ENCODE results near the gene PRPF19. TPM values are rescaled to one million over a fixed set of nuclear protein-coding genes. Genes with fewer than 3 reads are reported as not detected.

Gene PRPF19
- total RNA-seq, 1 experiment from 2014 or later: 160 TPM

DNA sequence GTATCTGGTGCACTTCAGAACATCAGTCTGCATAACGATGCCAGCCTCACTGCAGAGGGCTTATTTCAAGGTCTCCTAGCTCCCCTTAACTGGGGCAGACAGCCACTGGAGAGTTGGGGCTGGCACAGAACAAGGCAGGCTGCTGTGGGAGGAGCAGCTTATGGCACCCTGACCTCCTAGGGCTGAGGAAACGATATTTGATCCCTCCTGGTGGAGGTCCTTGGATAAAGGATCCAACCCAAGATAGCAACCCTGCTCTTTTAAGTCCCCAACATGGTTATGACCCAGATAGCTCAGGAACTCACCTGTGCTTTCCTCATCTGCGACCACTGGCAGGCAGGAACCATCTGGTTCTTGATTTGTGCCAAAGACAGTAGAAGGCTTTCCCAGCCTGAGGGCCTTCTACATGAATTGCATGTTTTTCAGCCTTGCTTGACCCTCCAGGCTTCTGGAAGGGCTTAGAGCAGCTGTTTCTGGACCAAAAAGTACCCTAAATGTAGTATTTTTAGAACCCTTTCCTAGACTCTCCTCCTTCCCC lies 10.4 kb upstream of the PRPF19 start:
- TF ChIP-seq EZH2 (IDR thresholded peaks at IDR 0.05; ENCODE audit: low read depth): no peak
- no peak for TF ChIP-seq CTCF (conservative IDR thresholded peaks at IDR 0.05)
- Histone ChIP-seq H3K4me2 (peak overlapping the region; percentile 92; the same call in 1 of the 2 replicates), H3F3A (ENCODE audit: insufficient read depth, low read depth) (peaks cover 14% of the 10 kb centered on the region), H3K79me2 (ENCODE audit: low read depth) (peaks cover 50% of the 10 kb centered on the region), H3K4me1 (replicated peaks; ENCODE audit: insufficient read depth) (peaks cover 36% of the 10 kb centered on the region), H3K4me3 (no peak overlapping the region), H3K9me2 (ENCODE audit: insufficient read depth) (no peaks in the 10 kb centered on the region), H2AFZ (no peak overlapping the region), H4K20me1 (ENCODE audit: insufficient read depth) (peaks cover 4% of the 10 kb centered on the region; the same call in 1 of the 2 replicates), H3K9me3 (ENCODE audit: insufficient read depth, low read depth) (no peaks in the 10 kb centered on the region), H3K27me3 (ENCODE audit: insufficient read depth, low read depth) (no peaks in the 10 kb centered on the region), H3K36me3 (ENCODE audit: low read depth) (0 out of 2 replicates have a peak, but pooled peaks cover 19% of the 10 kb centered on the region), H3K27ac (no peak overlapping the region)
- no TSS peak for BruUV-seq (replicated peaks)
- intact Hi-C loops (cut with micrococcal nuclease; ENCODE audit: unreplicated experiment): loop anchor here (1.0 kb wide), 1 partner anchor 8 kb away; the partner anchor contains the start of gene TMEM132A
- CTCF ChIA-PET: no interaction called here
- DNase-seq: no peak
- POLR2A ChIA-PET (ENCODE audit: unreplicated experiment): no interaction called here

GRCh38 chr11:60915248-60915914 lies 9.0 kb upstream of the PRPF19 start:
- Histone ChIP-seq H3K27me3 (ENCODE audit: insufficient read depth, low read depth) (peaks cover 6% of the 10 kb centered on the region; the same call in 1 of the 2 replicates), H4K20me1 (ENCODE audit: insufficient read depth) (peaks cover 4% of the 10 kb centered on the region; the same call in 1 of the 2 replicates), H3K4me1 (replicated peaks; ENCODE audit: insufficient read depth) (peaks cover 36% of the 10 kb centered on the region), H3F3A (ENCODE audit: insufficient read depth, low read depth) (peaks cover 14% of the 10 kb centered on the region), H2AFZ (peak overlapping the region; percentile 93), H3K4me2 (peak overlapping the region; percentile 92), H3K36me3 (ENCODE audit: low read depth) (0 out of 2 replicates have a peak, but pooled peaks cover 12% of the 10 kb centered on the region), H3K4me3 (peak overlapping the region; percentile 78), H3K27ac (peak overlapping the region; percentile 57), H3K79me2 (ENCODE audit: low read depth) (peaks cover 50% of the 10 kb centered on the region), H3K9me2 (ENCODE audit: insufficient read depth) (no peaks in the 10 kb centered on the region), H3K9me3 (ENCODE audit: insufficient read depth, low read depth) (no peaks in the 10 kb centered on the region)
- ChIA-PET POLR2A (ENCODE audit: unreplicated experiment) (interaction anchor here (0.6 to 0.8 kb wide), 2 partner anchors 28 to 219 kb away, joined by 3 to 5 read pairs; no protein-coding TSS in a partner anchor), CTCF (interaction anchor here (0.6 to 1.2 kb wide), 8 partner anchors 10 to 447 kb away, joined by 3 to 10 read pairs (median 4); partner anchors contain the start of genes CYB561A3 and TMEM138)
- BruUV-seq (replicated peaks): no TSS peak
- intact Hi-C loops (cut with micrococcal nuclease; ENCODE audit: unreplicated experiment): loop anchor here (1.0 to 2.0 kb wide), 2 partner anchors 214 to 271 kb away; no protein-coding TSS in a partner anchor
- peak; percentile 88 to 92 for DNase-seq
- TF ChIP-seq CTCF (conservative IDR thresholded peaks at IDR 0.05) (peak; percentile 50; the same call in 1 of the 2 replicates), EZH2 (IDR thresholded peaks at IDR 0.05; ENCODE audit: low read depth) (no peak)

- H3K27me3 ChIP-seq (ENCODE audit: insufficient read depth, low read depth): peaks cover 12% of the 10 kb centered on the region; the same call in 1 of the 2 replicates
- no peaks in the 10 kb centered on the region for H3K9me3 ChIP-seq (ENCODE audit: insufficient read depth, low read depth)
- no peak for DNase-seq
- peak overlapping the region; percentile 78 for H3K4me3 ChIP-seq
- H2AFZ ChIP-seq: peak overlapping the region; percentile 93
- H4K20me1 ChIP-seq (ENCODE audit: insufficient read depth): peaks cover 4% of the 10 kb centered on the region; the same call in 1 of the 2 replicates
- no peaks in the 10 kb centered on the region for H3K9me2 ChIP-seq (ENCODE audit: insufficient read depth)
- TF ChIP-seq EZH2 (IDR thresholded peaks at IDR 0.05; ENCODE audit: low read depth) (no peak), CTCF (conservative IDR thresholded peaks at IDR 0.05) (no peak)
- intact Hi-C loops (cut with micrococcal nuclease; ENCODE audit: unreplicated experiment): loop anchor here (1.0 to 2.0 kb wide), 2 partner anchors 215 to 272 kb away; no protein-coding TSS in a partner anchor
- peaks cover 36% of the 10 kb centered on the region for H3K4me1 ChIP-seq (replicated peaks; ENCODE audit: insufficient read depth)
- H3F3A ChIP-seq (ENCODE audit: insufficient read depth, low read depth): peaks cover 14% of the 10 kb centered on the region
- H3K4me2 ChIP-seq: peak overlapping the region; percentile 92
- H3K79me2 ChIP-seq (ENCODE audit: low read depth): peaks cover 50% of the 10 kb centered on the region
- no TSS peak for BruUV-seq (replicated peaks)
- CTCF ChIA-PET: interaction anchor here (0.6 to 1.2 kb wide), 7 partner anchors 9 to 221 kb away, joined by 3 to 10 read pairs (median 4); no protein-coding TSS in a partner anchor
- peak overlapping the region; percentile 49 for H3K27ac ChIP-seq
- POLR2A ChIA-PET (ENCODE audit: unreplicated experiment): interaction anchor here (0.6 to 0.8 kb wide), 2 partner anchors 209 to 220 kb away, joined by 3 to 7 read pairs; no protein-coding TSS in a partner anchor
- 0 out of 2 replicates have a peak, but pooled peaks cover 5% of the 10 kb centered on the region for H3K36me3 ChIP-seq (ENCODE audit: low read depth)
Measured at GRCh38 chr11:60914633-60915247, 8.4 kb upstream of the PRPF19 start.

Measured in PC-9 (cell line).